NCI-H82 (cell line): ENCODE measurements around the gene THAP7.
"Not testable (repeated sequence)": the region's sequence is repeated elsewhere in the genome, so short reads cannot be mapped to it uniquely, and the experiment has no call there.

Source experiments
- DNase-seq: peaks from one replicate; lab custom pipeline; 2025; lab: John Stamatoyannopoulos, UW

THAP7 gene, protein sequence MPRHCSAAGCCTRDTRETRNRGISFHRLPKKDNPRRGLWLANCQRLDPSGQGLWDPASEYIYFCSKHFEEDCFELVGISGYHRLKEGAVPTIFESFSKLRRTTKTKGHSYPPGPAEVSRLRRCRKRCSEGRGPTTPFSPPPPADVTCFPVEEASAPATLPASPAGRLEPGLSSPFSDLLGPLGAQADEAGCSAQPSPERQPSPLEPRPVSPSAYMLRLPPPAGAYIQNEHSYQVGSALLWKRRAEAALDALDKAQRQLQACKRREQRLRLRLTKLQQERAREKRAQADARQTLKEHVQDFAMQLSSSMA

DNA sequence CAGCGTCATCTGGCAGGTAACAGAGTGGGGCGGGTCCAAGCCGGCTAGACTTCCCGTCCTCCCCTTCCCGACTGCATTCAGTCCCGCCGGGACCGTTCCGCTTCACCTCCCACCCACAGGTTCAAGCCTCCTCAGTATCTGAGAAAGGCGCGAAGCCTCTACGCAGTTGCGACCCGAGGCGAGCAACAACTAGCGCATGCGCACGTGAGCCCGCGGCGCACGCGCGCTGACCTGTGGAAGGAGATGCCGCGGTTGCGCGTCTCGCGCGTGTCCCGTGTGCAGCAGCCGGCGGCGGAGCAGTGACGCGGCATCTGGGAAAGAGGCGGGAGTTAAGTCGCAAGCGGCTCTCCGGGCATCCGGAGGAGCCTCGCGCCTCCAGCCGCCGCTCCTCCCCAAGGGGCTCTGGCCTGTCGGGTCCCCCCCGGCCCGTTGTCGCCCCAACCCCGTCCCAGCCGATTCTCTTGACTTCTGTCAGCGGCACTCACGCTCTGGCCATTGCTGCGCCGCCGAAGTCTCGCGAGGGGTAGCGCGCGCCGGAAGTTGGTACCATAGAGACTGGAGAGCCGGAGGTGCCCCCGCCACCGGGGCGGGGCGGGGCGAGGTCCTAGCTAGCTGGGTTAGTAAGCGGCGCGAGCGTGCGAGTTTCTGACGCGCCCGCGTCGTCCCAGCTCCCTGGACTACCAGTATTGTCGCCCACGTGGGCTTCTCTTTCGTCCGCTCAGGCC is at the start of gene THAP7:
TSS of gene THAP7 (minus strand) at position 518 of the 725 bp plus-strand sequence. CDS start at position 311, 207 bp downstream.
- DNase-seq, result peak; percentile 96

DNA sequence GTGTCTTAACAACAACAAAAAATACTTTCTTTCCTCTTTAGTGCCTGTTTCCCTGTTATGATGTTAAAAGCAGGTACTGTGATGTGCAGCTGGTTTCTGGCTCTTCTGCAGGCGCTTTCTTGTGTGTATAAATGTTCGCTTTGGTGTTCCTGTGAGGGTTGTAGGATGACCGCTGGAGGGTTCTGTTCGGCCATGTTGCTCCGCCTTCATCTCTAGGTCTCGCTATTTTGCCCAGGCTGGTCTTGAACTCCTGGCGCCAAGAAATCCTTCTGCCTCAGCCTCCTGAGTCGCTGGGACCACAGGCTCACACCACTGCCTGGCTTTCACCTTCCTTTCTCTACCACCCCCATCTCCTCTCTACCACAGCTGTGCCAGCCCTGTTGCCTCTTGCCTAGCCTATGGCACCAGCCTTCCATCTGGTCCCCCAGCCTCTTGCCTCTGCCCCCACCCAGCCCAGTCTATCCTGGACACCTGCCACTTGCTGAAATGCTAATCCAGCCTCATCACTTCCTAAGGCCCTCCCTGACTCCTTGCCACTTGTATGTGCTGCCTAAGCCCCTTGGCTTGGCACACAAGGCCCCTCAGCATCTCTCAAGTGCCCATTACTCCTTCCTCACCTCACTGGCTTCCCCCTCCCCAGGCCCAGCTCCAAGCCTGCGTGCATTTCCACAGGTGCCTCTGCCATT is 49.4 kb upstream of the THAP7 start:
- peak; percentile 48 for DNase-seq

DNA sequence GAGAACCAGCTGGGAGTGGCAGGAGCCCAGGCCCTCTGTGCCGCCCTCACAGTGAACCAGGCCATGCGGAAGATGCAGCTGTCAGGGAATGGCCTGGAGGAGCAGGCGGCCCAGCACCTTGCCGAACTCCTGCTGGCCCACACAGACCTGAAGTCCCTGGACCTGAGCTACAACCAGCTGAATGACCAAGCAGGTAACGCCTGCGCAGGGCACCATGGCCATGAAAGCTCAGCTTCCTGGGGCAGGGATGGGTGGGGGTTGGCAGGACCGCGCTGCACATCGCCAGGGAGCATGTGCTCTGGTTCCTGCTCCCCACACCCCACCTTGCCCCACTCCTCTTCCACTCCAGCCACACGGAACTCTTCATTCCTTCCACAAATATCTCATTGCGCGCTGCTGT is 47.0 kb upstream of the THAP7 start:
- not testable (repeated sequence) for DNase-seq

DNA sequence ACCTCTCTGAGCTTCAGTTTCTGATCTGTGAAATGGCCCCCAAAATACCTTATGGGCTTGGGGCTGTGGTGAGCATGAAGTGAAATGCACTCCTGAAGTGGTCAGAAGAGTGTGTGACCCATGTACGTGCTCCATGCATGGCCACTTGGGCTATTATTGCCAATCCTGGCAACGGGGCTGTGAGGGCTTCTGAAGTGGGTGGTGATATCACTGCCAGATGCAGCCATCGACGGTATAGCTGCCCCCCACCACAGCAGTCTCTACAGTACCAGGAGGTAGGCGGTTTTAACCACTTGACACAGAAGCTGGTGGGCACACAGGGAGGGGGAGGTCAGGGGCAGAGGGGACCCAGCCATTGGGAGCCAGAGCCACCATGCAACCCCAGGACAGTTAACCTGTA is 46.5 kb upstream of the THAP7 start:
- DNase-seq, result not testable (repeated sequence)

DNA sequence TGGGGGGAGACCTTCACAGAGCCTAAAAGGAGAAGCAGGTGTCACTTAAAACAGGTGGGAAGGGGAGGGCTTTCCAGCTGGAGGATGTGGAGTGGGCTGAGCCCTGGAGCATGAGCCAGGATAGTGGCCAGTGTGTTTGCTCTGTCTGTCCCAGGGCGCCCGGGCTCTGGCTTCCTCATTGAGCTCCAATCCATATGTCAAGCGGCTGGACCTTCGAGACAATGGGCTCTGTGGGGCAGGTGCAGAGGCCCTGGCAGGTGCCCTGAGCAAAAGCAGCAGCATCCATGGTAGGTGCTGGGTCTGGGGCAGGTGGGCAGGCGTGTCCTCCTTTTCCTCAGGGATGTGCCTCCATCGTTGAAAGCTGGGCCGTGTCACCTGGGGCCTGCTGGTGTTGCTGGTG is 45.8 kb upstream of the THAP7 start:
- no peak for DNase-seq

DNA sequence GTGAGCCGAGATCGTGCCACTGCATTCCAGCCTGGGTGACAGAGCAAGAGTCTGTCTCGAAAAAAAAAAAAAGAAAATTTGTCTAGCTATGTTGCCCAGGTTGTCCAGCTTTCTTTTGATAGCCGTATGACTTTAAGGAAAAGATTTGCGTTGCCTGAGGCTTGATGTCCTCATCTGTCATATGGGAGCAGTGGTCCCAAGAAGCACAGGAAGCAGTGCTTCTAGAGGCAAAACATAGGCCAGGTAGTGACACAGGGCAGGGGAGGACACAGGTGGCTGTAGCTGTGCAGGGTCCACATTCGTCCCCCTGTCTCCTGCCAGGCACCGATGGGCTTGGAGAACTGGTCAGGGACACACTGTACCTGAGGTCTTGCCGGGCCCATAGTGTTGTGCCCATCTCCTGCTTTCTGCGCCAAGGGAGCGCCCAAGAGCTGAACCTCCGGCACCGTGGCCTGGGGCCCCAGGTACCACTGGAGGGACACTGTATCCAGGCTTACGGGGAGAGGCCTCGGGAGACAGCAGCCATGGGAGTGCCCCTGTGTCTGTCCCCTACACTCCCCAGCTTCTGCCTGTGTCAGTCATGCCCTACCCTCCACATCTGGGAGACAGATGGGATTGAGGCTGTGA is 45.2 kb upstream of the THAP7 start:
- no peak for DNase-seq

DNA sequence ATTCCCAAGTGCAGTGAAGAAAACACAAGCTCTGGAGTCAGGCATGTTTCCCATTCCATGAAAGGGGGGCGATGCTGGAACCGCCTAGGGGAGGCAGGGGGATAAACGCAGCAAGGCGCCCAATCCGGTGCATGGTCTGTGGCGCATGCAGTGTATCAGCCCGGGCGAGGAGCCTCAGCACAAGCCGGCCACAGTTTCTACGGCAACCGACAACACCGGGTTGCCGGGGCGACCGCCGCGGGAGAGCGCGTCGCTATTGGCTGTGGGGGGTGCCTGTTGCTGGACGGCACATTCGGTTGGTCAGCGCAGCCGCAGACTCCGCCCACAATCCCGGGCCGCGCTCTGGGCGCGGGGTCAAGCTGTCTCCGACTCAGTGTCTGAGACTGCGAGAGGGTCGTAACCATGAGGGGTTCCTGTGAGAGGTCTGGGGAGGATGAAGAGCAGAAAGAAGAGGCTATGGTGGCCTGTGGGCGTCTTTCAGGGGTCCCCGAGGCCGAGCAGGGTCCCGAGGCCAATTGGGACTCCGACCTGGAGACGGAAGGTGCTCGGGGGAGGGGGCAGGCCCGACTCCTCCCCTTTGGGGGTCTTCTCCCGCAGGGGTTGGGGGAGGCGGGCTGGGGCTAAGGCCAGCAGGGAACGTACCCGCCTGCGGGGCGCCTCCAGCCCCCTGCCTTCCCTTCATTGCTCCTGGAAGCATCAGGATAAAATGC is 43.8 kb upstream of the THAP7 start, which contains the start of gene LRRC74B:
TSS of gene LRRC74B (plus strand) at position 362 of the 710 bp plus-strand sequence. CDS start at position 403, 41 bp downstream.
- peak; percentile 93 for DNase-seq

DNA sequence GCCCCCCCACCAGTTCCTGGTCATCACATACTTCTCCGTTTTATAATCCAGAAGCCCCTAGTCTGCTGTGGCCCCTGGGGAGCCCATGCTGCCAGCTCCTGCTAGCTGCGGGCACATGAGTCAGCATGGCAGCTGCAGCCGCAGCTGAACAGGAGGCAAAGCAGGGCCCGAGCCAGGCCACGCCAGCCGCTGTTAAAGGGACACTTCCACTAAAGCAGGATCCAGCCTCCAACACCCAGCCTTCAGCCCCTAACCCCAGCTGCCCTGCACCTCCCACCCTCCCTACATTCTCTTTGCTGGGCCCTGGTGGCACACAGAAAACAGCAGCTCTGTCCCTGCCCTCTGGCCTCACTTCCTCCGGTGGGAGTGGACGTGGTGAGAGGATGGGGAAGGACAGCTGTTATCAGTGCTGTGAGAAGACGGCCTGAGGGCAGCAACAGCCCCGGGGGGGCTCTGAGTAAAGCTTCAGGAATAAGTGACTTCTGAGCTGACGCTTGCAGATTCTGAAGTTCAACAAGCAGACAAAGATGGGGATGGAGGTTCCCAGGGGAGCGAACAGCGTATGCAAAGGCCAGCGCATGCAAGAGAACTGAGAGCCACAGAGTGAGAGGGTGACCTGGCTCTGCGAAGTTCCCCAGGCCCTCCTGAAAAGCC is 43.1 kb upstream of the THAP7 start:
- DNase-seq, result peak; percentile 40

DNA sequence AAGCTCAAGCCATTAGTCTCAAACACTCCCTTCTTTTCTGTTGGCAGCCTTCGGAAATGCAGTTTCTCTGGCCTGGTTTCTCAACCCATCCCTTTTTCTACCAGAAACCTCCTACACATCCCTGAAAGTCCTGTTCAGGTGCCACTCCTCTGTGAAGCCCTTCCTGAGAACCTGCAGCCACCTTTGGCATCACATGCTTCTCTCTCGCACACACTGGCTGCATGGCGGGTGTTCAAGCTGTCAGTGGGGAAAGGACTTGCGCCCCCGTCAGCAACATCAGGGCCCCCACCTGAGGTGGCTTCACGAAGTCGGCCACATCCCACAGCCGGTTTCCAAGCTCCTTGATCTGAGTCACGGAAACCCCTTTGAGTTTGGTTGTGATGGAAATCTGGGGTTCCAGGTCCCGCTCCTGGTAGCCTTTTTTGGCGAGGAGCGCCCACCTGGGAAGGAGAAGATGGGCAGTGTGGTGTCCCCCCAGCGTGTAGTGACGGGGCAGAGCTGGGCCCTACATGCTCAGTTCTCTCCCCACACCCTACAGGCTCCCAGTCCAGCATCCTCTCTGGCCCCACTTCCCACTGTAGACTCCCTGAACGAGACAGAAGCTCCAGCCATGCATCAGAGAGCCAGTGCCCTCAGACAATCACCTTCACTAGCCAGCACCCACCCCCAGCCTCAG is 42.1 kb upstream of the THAP7 start:
- DNase-seq, result no peak

DNA sequence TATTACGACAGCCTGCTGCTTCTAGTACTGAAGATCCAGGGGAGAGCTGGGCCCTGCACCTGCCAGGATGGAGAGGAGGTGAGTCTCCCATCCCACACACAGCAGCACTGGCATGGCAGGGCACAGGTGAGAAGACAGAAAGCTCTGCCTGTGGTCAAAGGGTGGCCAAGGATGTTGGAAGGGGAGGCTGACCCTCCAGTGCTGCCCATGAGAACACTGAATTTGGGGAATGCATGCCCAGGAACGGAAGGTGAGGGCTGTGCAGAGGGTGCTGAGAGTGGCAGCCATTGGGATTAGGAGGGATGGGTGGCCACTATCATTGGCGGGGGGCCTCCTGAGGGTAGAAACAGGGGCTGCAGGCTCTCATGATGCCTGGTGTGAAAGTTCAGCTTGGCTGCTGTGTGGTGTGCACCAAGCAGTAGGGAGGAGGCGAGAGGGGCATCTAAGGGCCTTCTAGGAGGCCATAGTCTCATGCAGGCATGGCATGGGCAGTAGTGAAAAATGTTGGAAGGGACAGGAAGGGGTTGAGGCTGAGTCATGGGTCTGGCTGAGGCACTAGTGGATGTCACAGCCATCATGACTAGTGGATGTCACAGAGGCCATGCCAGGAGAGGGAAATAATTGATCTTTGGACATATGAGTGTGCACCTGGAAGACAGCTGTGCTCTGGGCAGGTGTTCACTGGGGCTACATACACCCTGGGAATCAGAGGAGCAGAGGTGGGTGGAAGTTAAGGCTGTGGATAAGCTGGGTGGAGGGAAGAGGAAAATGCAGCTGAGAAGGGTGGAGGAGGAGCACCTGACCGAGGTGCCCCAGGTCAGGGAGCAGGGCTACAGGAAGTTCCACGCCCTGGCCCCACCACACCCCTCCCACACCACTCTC is 41.3 kb upstream of the THAP7 start:
- no peak for DNase-seq

DNA sequence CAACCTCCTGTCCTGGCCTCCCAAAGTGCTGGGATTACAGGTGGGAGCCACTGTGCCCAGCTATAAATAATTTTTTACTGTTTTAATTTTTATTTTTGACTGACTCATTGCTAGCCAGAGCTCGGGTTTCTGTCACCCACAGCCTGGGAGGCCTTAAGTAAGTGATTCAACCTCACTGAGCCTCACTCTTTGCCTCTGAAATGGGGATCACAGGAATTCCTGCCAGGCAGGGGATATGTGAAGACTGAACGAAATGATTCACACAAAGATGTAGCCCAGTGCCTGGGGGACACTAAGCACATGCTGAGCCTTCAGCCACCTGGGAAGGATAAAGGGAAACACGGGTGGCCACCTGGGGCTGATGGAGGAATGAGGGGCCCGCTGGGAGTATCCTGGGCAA is 40.0 kb upstream of the THAP7 start:
- DNase-seq, result no peak

DNA sequence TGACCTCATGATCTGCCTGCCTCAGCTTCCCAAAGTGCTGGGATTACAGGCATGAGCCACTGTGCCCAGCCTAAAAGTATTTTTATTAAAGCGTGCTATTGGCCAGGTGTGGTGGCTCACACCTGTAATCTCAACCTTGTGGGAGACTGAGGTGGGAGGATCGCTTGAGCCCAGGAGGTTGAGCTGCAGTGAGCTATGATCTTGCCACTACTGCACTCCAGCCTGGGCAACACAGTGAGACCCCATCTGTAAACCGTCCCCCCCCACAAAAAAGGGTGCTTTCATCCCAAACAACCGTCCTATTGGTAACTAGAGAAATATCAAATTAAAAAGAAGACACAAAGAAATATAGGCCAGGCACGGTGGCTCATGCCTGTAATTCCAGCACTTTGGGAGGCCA is 37.2 kb upstream of the THAP7 start:
- not testable (repeated sequence) for DNase-seq

DNA sequence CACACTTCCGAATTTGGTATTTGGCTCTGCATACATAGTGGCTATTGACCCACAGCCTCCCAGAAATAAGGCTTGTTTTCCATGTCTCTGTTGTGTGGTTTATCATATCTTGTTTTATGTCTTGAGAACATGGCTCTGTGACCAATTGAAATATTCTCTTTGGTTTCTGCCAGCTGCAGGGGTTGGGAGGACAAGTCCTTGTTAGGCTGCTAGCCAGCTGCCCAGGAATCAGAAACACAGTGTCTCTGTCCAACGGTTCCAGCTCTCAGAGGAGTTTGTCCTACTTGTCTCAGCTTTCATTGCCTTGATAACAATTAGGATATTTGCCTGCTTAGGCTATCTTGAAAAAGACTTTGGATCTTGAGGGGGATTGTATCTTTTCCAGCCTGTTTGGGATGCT is 36.5 kb upstream of the THAP7 start:
- DNase-seq, result no peak

DNA sequence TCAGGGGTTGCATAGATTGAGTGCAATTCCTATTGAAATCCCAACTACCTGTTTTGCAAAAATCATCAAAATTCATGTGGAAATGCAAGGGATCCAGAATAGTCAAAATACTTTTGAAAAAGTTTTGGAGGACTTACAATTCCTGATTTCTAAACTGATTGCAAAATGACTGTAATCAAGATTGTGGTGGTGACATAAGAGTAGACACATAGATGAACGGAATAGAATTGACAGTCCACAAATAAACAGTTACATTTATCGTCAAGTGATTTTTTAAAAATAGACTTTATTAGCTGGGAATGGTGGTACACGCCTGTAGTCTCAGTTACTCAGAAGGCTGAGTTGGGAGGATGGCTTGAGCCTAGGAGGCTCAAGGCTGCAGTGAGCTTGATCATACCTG is 33.1 kb upstream of the THAP7 start:
- no peak for DNase-seq

DNA sequence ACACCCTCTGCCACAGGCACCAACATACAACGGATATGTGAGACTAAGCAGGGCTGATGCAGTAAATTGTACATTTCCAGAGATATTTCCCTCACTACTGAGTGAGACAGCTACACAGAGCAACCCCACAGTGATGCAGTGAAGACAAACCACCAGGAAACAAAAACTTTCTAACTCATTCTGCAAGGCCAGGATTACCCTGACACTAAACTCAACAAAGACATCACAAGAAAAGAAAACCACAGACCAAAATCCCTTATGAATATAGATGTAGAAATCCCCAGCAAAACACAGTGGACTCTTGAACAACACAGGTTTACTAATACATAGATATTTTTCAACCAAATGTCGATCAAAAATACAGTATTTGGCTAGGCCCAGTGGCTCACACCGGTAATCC is 32.0 kb upstream of the THAP7 start:
- DNase-seq, result no peak

DNA sequence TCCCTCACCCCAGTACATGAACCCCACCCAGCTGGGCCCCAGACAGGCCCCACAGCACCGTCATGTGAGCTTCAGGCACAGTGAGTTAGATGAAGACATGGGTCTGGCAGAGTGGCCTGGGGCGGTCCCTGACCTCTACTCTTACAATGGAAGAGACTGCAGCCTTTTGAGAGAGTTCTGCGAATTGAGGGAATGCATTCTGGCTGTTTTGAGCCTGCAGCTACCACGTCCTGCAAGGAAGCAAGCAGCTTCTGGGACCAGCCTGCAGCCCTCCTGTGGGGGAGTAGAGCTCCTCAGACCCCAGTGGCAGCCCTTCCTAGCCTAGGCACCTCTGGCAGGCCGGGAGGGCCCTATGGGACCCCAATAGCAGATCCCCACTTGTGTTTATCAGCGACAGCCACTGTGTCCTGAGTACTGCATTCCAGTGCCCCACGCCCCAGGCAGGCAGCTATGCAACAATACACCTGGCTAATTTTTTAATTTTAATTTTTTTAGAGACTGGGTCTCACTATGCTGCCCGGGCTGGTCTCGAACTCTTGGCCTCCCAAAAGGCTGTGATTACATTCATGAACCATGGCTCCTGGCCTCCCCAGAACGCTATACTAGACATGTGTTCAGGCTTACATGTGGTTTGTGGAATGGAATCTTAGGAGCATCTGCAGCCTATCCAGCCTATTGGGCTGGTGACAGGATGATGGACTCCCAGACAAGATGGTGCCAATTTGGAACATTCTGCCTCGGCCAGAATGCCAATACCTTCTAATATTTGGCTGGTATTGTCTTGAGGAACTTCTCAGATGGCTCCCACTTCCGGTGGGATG is 31.2 kb upstream of the THAP7 start:
- no peak for DNase-seq

DNA sequence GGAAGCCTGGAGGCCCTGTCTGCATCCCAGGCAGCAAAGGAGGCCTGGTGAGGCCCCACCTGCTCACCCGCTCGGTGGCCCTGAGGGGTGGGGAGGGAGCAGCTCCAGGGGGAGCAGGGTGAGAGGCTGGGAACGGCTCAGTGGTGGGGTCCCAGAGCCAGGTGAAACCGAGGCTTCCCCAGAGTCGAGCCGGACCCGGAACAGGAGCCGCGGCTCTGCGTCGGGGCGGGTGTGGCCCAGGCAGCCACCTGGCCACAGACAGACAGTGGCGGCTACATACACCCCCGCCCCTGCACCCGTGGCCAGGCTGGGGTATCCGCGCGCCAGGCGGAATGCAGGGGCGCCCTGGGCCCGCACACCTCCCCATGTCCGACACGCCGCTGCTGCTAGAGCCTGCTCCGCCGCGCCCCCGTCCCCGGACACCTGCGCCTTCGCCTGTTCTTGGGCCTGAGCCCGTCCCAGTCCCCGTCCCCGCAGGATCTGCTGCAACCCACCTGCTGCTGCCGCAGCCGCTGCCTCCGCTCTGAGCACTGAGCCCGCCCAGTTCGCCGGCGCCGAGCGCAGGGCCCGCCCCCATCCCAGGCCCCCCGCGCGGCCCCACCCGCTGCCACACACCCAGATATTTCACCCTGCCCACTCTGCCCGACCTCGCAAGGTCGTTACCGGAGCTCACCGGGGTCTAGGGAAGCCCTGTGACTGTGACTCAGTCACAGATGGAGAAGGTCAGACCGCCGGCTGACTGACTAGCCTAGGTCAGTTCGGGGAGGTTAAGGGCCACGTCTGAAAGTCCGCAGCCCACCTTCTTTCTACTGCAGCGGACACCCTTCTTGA is 30.3 kb upstream of the THAP7 start, which contains the start of gene SLC7A4:
TSS of gene SLC7A4 (minus strand) at position 525 of the 831 bp plus-strand sequence. CDS start 749 bp downstream, outside the sequence.
- no peak for DNase-seq
